ENCODE data around the gene PKM.
A peak's percentile ranks its signal among the peaks of the same experiment; 100 is the strongest.

The PKM gene

DNA sequence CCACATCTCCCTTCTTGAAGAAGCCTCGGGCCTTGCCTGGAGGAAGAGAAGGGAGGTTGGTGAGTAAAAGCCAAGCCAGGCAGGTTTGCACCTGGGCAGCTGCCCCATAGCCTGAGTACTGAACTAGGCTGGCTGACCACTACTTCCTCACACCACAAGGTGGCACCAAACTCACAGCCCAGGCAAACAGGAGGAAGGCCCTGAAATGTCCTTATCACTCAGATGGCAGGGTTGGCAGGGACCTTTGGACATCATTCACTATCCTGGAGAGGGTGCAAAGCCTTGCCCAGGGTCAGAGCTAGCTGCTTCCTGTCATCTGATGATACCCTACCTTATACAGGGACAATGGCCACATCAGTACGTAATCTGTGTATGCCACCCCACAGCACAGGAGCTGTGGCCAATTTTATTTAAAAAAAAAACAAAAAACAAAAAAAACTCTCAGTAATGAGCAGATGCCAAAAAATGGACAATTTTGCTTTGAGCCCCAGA lies 31.2 kb downstream of the PKM start:
- peak; percentile 49 for DNase-seq

DNA sequence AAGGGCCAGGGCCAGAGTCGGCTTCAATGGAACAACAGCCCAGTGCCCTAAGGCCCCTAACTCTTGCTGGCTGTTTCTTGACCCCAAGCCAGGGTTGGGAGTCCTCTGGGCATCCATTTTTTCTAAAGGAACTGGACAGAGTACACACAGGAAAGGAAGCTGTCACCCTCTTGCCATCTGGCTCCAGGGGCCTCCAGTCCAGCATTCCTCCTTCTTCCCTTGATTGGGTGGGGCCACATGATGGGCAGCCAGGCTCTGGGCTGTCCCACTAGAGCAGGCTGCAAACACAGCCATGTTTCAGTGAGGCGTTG lies 31.8 kb downstream of the PKM start:
- no peak for DNase-seq

- DNase-seq = no peak
Measured at GRCh38 chr15:72198356-72199204, 32.4 kb downstream of the PKM start.

GRCh38 chr15:72197460-72198355 lies 33.3 kb downstream of the PKM start, which contains the start of gene GRAMD2A:
GRAMD2A (minus strand) TSS chr15:72197787.
- DNase-seq = peak; percentile 37

DNA sequence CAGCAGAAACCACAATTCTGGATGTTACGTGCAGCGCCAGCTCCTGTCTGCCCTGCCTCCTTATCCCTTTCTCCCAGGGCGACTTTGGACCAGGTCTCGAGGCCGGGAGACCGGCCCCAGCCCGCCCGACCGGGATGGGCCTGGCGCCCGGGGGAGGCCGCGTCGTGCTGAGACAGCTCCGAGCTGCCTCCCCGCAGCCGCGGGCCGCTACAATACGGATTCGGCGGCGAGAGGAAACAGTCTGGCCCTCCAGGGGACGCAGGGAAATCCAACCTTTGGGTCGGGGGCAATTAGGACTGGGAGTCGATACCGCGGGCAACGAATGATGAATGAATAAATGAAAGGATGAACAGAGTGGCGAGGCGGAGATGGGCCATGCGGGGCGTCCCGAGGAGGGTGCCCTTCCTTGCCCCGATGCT lies 33.9 kb downstream of the PKM start:
- no peak for DNase-seq

DNA sequence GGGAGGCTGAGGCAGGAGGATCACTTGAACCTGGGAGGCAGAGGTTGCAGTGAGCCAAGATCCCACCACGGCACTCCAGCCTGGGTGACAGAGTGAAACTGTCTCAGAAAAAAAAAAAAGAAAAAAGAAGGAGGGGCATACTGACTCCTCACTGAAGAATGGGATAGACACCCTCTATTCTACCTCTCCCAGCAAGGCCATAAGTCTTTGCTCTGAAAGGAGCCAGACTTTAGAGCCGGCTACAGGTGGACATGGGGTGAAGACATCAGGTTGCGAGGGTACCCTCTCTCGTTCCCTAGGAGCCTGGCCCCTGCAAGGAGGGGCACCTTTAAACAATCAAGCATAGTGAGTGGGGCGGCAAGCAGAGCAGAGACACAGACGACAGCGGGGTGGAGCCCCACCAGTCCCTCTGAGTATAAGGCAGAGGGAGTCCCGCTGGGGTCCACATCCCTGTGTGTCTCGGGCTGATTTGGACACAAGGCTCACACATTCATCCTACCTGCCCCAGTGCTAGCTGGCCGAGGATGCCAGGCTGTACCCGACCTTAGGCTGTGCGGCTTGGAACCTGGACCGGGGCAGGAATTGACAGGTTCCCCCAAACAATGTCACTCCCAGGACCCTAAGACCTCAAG lies 34.5 kb downstream of the PKM start:
- DNase-seq = no peak

DNA sequence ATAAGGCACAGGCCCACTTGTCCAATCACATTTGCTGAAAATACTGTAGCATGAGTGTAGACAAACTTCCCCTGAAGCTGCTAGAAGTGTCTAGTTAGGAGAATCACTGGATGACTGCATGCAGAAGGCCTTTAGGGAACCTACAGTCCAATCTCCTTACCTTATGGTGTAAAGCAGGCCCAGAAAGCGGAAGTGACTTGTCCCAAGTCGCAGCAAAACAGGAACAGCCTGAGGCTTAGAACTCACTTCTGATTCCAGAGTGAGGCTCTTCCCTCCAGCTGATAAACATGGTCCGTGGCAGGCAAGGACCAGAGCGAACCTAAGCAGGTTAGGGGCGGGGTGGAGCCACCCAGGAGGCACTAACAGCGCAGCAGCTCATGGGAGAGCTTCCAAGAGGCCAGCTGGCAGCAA lies 35.9 kb downstream of the PKM start:
- DNase-seq = no peak

DNA sequence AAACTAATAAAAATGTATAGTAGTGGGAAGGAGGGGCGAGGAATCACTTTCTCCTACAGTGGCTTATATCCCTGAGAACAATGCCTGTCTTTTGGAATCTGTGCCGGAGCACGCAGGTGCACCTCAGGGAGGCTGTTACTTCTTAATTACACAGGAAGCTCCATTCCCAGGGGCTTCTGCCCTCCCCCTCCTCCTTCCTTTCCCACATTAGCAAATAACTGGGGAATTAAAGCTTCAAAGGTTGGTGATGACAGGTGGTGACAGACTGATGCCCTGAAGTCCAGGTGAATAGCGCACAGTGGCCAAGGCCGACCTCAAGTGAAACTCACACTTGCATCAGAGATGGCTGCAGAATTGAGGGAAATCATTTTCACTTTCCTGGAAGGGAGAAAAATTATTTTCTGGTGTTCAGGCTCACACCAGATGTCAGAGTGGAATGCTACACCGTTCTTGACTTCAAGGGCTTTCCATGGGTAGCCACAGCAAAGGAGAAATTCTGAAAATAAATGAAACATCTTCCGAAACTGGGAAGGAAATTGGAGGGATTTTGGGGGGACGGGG lies 37.1 kb downstream of the PKM start:
- peak; percentile 68 for DNase-seq

DNA sequence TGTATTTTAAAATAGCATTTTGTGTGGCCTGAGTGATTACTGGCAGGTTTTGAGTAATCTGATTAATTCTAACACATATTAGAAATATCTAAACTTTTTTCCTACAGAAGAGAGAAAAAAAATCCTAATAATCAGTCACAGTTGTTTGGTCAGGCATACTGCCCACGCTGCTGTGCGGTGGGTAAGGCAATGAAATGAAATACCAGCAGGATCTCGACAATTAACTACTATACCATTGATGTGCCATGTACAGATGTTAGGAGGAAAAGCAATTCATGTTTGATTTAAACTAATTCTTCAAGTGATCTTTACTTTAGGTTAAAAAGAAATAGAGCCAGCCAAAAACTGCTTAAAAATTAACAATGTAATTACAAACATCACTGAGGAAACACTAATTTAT lies 38.6 kb downstream of the PKM start:
- no peak for DNase-seq

- no peak for DNase-seq
Measured at GRCh38 chr15:72189250-72189902, 41.6 kb downstream of the PKM start.

GRCh38 chr15:72184165-72184811 lies 46.7 kb downstream of the PKM start:
- DNase-seq = no peak

GRCh38 chr15:72183781-72184164 lies 47.2 kb downstream of the PKM start:
- DNase-seq = no peak

GRCh38 chr15:72182673-72183072 lies 48.3 kb downstream of the PKM start:
- no peak for DNase-seq

- no peak for DNase-seq
Measured at GRCh38 chr15:72182244-72182643, 48.7 kb downstream of the PKM start.

GRCh38 chr15:72180761-72181324 lies 50.1 kb downstream of the PKM start:
- no peak for DNase-seq

- no peak for DNase-seq
Measured at GRCh38 chr15:72179950-72180581, 50.9 kb downstream of the PKM start.

DNA sequence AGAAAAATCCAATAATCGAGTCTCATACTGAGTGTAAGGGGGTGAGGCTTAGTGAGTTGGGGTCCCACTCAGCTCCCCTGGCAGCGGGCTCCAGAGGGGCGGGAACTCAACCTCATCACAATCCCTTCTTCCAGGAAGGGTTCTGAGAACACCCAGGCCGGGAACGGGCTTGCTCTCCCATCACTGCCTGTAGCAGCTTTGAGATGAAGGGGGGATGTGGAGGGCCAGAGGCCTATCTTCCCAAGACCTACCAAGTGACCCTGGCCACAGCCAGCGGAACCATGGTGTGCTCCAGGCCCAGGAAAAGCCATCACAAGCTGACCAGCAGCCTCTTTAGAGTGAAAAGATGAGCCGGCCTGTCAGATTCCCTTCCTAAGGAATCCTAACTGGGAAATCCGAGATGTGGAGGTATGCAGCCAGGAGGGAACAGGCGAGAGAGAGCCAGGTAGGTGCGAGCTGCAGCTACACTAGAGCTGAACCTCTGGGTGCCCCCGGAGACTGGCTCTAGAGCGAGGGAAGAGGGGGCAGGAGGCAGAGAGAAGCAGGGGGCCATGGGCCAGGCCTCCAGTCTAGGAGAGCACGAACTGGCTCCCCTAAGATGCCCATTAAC lies 51.9 kb downstream of the PKM start:
- DNase-seq = no peak

GRCh38 chr15:72176743-72177142 lies 54.2 kb downstream of the PKM start:
- no peak for DNase-seq

GRCh38 chr15:72176159-72176558 lies 54.8 kb downstream of the PKM start:
- DNase-seq = no peak

DNA sequence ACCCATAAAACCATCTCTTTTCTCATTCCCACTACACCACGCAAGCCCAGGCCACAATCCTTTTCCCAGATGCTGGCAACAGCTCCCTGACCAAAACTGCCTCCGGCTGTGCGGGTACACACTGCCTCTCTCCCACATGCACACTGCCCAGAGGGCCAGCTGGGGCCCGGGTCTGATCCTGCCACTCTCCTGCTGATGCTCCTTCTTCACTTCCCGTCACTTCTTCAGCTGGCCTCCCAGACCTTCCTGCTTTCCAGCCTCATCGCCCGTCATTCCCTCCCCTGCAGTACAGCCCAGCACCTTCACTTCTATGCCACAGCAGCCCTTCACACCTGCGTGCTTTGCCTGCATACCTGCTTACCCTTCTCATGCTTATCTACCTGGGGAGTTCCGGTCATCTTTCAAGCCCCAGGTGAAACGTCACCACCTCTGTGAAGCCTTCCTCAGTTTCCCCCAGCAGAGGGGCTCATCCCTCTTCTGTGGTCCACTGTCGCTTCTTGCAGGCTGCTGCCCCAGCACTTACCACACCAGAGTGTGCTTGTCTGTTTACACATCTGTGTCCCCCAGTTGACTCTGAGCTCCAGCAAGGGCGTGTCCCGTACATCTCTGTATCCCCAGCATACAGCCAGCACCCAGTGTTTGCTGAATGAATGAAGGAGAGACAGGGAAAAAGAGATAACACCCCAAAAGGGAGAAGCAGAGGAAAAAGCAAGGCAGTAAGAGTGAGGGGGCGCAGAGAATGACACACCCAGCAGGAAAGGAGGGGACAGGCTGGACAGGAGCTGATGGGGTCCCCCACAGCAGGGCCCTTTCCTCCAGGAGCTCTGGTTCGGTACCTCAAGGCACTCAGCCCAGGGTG lies 55.6 kb downstream of the PKM start:
- DNase-seq = no peak
